GM18520 (cell line): Measurements from ENCODE around the gene MPV17.
"Not testable (repeated sequence)": the region's sequence is repeated elsewhere in the genome, so short reads cannot be mapped to it uniquely, and the experiment has no call there.

ENCODE experiments used
- ATAC-seq: cut with Tn5 transposase; IDR thresholded peaks from one replicate; pipeline ENCODE4 v1.9.1; 2021; ENCODE audit not compliant: unreplicated experiment

The MPV17 gene

DNA sequence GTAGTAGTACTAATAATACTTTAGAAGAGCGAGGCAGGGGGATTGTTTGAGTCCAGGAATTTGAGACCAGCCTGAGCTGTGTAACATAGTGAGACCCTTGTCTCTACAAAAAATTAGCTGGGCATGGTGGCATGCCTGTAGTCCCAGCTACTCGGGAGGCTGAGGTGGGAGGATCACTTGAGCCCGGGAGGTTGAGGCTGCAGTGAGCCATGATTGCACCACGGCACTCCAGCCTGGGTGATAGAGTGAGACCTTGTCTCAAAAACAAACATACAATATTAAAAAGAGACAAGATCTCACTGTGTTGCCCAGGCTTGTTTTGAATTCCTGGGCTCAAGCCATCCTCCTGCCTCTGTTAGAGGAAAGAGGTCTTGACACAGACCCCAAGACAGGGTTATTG lies 22.3 kb downstream of the MPV17 start:
- not testable (repeated sequence) for ATAC-seq

- ATAC-seq: no peak
These were observed 24.4 kb downstream of the MPV17 start for GRCh38 chr2:27298391-27299080.

DNA sequence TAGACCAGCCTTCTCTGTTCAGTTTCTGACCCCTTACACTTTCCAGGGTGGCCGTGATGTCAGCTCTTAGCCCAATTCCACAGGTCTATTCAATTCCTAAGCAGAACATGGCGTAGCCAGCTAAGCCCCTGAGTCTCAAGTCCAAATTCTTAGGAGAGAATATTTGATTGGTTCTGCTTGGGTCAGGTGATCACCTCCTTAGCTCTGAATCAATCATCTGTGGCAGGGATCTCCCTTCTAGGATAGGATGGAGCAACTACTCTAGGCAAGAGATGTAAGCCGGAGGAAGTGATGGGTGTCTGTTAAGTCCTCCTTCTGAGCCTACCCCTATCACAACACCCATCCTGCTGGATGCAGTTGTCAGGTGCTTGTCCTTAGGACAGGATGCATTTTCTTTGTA lies 25.7 kb downstream of the MPV17 start:
- ATAC-seq: no peak

- ATAC-seq: no peak
These were observed 26.4 kb downstream of the MPV17 start for GRCh38 chr2:27296481-27296880.

GRCh38 chr2:27294928-27295327 lies 28.0 kb downstream of the MPV17 start:
- ATAC-seq: no peak

- ATAC-seq: no peak
These were observed 31.0 kb downstream of the MPV17 start for GRCh38 chr2:27291865-27292264.

DNA sequence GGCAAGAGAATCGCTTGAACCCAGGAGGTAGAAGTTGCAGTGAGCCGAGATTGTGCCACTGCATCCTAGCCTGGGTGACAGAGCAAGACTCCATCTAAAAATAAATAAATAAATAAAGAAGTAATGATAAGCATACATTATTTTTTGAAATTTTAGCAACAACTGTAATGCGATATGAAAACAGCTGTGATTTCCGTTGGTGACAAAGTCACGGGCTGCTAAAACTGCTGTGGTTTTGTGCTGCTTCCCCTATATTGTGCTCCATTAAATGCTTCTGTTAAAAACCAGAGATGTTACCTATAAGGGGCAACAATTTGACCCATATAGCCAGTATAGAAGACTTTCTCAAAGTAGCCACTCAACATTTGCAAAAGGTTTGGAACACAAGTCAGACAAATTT lies 32.3 kb downstream of the MPV17 start:
- ATAC-seq: no peak

DNA sequence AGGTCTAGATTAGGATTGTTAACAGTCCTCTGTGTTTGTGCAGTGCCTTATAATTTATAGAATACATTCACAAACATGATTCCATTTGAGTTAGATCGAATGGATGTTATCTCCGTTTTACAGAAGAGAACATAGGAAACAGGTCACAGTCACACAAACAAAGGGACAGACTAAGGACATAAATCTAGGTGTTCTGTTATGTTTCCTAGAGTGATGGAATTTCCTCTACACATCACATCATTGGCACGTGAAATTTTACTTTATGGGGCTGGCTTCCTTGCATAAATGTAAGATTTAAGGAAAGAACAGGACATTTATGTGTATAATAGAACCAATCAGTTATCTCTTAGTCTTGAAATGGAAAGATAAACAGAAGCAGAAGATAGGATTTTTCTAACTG lies 34.3 kb downstream of the MPV17 start:
- no peak for ATAC-seq

- ATAC-seq: no peak
These were observed 37.4 kb downstream of the MPV17 start for GRCh38 chr2:27285481-27285880.

DNA sequence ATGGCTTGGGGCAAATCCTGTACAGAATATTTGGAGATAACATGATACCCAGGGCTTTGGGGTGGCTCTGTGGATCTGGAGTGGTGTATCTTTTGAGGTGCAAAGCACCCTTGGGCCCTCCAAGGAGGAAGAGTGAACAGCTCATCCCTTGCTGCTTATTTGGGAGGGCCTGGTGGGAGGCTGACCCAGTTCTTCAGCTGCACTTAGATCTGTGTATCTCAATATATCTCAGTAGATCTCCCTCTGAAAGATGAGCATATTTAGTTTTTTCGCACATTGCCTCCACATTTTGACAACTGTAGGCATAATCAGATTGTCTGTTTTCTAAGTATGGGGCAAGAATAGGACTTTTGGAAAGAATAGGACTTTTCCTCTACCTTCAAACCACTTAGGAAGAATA lies 37.9 kb downstream of the MPV17 start:
- ATAC-seq: no peak

DNA sequence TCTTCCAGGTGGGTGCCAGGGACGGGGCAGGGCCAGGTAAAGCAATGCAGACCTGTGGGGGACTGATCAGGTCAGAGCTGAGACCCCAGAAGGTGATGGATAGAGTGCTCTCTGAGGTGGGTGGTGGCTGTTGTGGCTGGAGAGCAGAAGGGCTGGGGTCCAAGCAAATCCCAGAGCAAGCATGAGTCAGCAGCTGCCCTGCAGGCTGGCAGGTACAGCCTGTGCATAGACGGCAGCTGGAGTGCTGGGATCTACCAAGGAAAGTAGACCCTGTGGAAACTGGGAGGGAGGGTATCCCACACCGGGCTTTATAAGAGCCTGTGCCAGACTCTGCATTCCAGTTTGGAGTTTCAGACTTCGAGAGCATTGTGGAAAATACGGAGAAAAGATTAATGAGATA lies 40.0 kb downstream of the MPV17 start:
- no peak for ATAC-seq

- no peak for ATAC-seq
These were observed 40.9 kb downstream of the MPV17 start, which contains the start of gene TRIM54 for GRCh38 chr2:27281855-27282559. TRIM54 (plus strand) TSS chr2:27282429; CDS start chr2:27282732, 303 bp downstream.

DNA sequence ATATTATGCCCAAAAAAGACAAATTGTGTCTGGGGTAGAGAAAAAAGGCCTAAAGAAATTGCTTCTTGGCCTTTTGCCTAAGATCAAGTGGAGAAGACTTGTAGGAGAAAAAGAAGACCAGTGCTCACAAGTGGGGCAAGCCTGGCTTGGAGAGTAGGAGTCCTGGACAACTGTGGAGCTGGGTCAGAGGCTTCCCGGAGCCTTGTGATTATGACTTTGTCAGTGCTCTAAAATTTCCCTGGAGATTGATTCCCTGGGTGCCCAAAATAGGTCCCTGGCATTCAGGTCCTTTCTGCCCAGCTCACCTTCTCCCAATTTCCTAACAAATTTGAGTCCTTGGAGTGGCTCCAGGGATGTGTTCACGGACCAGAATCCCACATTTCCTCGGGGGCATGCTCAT lies 41.5 kb downstream of the MPV17 start:
- no peak for ATAC-seq

- no peak for ATAC-seq
These were observed 42.1 kb downstream of the MPV17 start for GRCh38 chr2:27280826-27281225.

- no peak for ATAC-seq
These were observed 44.9 kb downstream of the MPV17 start for GRCh38 chr2:27278010-27278409.

- ATAC-seq: no peak
These were observed 47.4 kb downstream of the MPV17 start, which contains the start of gene DNAJC5G for GRCh38 chr2:27275211-27276150. DNAJC5G (plus strand) TSS chr2:27275433; CDS start chr2:27276729, 1,296 bp downstream.

DNA sequence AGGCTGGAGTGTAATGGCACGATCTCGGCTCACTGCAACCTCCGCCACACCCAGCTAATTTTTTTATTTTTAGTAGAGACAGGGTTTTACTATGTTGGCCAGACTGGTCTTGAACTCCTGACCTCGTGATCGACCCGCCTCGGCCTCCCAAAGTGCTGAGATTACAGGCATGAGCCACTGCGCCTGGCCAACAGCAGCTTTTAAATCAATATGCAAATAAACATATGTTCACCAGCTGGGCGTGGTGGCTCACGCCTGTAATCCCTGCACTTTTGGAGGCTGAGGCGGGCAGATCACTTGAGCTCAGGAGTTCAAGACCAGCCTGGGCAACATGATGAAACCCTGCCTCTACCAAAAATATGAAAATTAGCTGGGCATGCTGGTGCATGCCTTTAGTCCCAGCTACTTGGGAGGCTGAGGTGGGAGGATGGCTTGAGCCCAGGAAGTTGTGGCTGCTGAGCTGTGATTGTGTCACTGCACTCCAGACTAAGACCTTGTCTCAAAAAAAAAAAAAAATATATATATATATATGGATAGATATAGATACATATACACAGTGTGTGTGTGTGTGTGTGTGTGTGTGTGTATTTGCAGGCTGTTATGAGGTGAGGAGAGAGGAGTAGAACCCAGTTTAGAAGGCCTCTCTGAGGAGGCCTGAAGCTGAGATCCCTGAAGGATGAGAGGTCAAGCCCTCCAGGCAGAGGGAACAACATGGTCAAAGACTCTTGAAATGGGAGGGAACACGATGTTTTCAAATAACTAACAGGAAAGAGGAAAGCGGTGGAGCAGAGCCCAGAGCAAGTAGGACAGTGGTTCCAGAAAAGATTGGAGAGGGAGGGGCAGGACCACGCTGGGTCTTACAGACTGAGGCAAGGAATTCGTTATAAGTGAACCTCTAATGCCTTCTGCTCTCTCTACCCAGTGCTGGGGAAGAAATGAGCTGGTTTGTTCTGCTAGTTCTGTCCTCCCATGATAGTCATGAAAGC lies 50.1 kb downstream of the MPV17 start:
- not testable (repeated sequence) for ATAC-seq

GRCh38 chr2:27271631-27272340 lies 51.1 kb downstream of the MPV17 start:
- no peak for ATAC-seq

GRCh38 chr2:27270670-27271069 lies 52.2 kb downstream of the MPV17 start:
- no peak for ATAC-seq

DNA sequence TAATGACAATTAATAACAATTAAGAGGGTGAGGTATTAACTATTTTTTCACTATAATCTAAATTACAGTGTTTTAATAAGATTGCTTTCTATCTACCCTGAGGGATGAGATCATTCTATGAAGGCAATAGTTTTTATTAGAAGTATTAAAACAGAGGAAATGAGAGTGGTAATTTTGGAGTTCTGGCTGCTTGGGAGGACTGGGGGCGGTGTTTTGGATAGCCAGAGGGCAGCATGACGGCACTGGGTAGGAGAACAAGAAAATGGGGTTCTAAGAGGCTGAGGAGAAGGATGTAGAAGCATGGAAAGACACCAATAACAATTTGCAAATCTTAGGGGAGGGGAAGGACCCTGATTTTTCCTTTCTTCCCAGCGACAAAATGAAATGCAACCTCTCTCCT lies 52.8 kb downstream of the MPV17 start:
- no peak for ATAC-seq
